Adrenal gland (tissue), 12 donors: ENCODE measurements around the gene DDX31. TPM values are rescaled to one million over a fixed set of nuclear protein-coding genes. Genes with fewer than 3 reads are reported as not detected.
A peak's percentile ranks its signal among the peaks of the same experiment; 100 is the strongest.

Experiments used
- DNase-seq, 7 donors: peaks; one replicate each; pipeline ENCODE4 v3.0.0-alpha.2; 2019 to 2020
- H3K27ac ChIP-seq, 5 donors: fragments of 200-600 bp; sonication (generic) in 4 of 5; 1 replicate in 3 of 5; 2 replicates in 2 of 5; pipeline versions ENCODE4 v1.5.1 to v1.8.0; 2016 to 2020; ENCODE audit warnings: mild to moderate bottlenecking in 1 of 5
- H3K27me3 ChIP-seq: fragments of 200-600 bp; 2 replicates; pipeline ENCODE4 v1.8.0; 2021
- H3K36me3 ChIP-seq, 2 donors: fragments of 200-600 bp; replicated peaks in 1 of 2; 1 replicate in 1 of 2; 2 replicates in 1 of 2; pipeline versions ENCODE4 v1.5.1 to v1.8.0; 2018 to 2022
- H3K4me1 ChIP-seq, 2 donors: fragments of 200-600 bp; replicated peaks in 1 of 2; 1 replicate in 1 of 2; 2 replicates in 1 of 2; pipeline versions ENCODE4 v1.5.1 to v1.8.0; 2018 to 2021
- H3K4me3 ChIP-seq, 4 donors: fragments of 200-600 bp; sonication (generic) in 3 of 4; one replicate each; pipeline ENCODE4 v1.5.1; 2016 to 2018
- H3K9me3 ChIP-seq, 3 donors: fragments of 200-600 bp; sonication (generic) in 1 of 3; replicated peaks in 1 of 3; 1 replicate in 2 of 3; 2 replicates in 1 of 3; pipeline versions ENCODE4 v1.5.1 to v1.8.0; 2016 to 2021
- POLR2A ChIP-seq, 2 donors: fragments of 450-650 bp; IDR thresholded peaks; one replicate each; pipeline ENCODE4 v1.6.1; 2017; ENCODE audit warnings: antibody characterized with exemption in 2 of 2, mild to moderate bottlenecking in 2 of 2, moderate library complexity in 1 of 2
- WGBS, 4 donors: extraction: QIAGEN DNeasy Blood & Tissue Kit in 2 of 4; methylation state at CpG; one replicate each; pipeline versions ENCODE4 v1.1.5 to v1.1.7; 2013 to 2017; 5-methylcytosine and 5-hydroxymethylcytosine counted together
- intact Hi-C, 2 donors: fragments of 100-400 bp; cut with DNase I; formaldehyde crosslinking; loops; one replicate each; pipeline versions ENCODE4 v1.14.1 to v1.15.0; 2022 to 2023
- polyA plus RNA-seq, 3 donors: library from polyadenylated mRNA; stranded (reverse); fragments of 200-250 nt in 2 of 3; fragments of 350-450 nt in 1 of 3; fragmentation: Illumina TruSeq in 1 of 3; extraction: RNeasy Lipid Tissue Mini Kit (QIAGEN cat#74804) in 1 of 3; gene quantifications; one replicate each; pipeline ENCODE4 v1.2.3, GENCODE V29; 2013 to 2014
- total RNA-seq, 9 donors: library from RNA; depleted of rRNA in 4 of 9; stranded (reverse); fragments of >200 nt in 4 of 9; fragments of 120-200 nt in 1 of 9; fragmentation: NEBNext Ultra II Directional in 1 of 9; extraction: Animal tissue kit (Norgen Biotek cat#: 25700) in 1 of 9; gene quantifications; one replicate each; pipeline versions ENCODE4 v1.1.0 to v1.2.4, GENCODE V29; 2013 to 2023
- TF ChIP-seq, protein P1 (sequence below), 6 experiments: fragments of 450-650 bp in 4 of 6; fragments of 200-600 bp in 2 of 6; sonication (generic) in 1 of 6; IDR thresholded peaks; 1 replicate in 5 of 6; 2 replicates in 1 of 6; pipeline versions ENCODE4 v1.5.1 to v1.8.0; 2016 to 2021; ENCODE audit warnings: antibody characterized with exemption in 6 of 6, mild to moderate bottlenecking in 2 of 6, moderate library complexity in 1 of 6
- donor health status: healthy with polysubstance abuse.
- donor health status: Bipolar disorder and iron deficiency.
- donor health status: DM: yes; HTN: yes; CAD: no.
- donor health status: DM: no; HTN: no; CAD: no.
- donor health status: DM: no; HTN: no; CAD: no.
- donor health status: DM: yes; HTN: yes; CAD: no.

Gene DDX31
- total and polyA plus RNA-seq, 12 donors: 7.4 to 13.8 (median 9.7) TPM

GRCh38 chr9:132662152-132662945 lies 7.4 kb downstream of the DDX31 start:
- intact Hi-C loops: no loop called here
- H3K27ac ChIP-seq: no peak overlapping the region

GRCh38 chr9:132656299-132656698 lies 13.5 kb downstream of the DDX31 start:
- Histone ChIP-seq H3K27ac (no peak overlapping the region), H3K4me1 (no peaks in the 10 kb centered on the region), H3K9me3 (no peaks in the 10 kb centered on the region), H3K27me3 (no peaks in the 10 kb centered on the region), H3K36me3 (peaks cover 0 to 42% of the 10 kb centered on the region in 2 donors), H3K4me3 (no peak overlapping the region)
- intact Hi-C loops: no loop called here
- WGBS, 4 donors: 86 to 90% (median 88%) methylated on average over 7 of the region's 7 CpGs
- TF ChIP-seq, protein P1, sequence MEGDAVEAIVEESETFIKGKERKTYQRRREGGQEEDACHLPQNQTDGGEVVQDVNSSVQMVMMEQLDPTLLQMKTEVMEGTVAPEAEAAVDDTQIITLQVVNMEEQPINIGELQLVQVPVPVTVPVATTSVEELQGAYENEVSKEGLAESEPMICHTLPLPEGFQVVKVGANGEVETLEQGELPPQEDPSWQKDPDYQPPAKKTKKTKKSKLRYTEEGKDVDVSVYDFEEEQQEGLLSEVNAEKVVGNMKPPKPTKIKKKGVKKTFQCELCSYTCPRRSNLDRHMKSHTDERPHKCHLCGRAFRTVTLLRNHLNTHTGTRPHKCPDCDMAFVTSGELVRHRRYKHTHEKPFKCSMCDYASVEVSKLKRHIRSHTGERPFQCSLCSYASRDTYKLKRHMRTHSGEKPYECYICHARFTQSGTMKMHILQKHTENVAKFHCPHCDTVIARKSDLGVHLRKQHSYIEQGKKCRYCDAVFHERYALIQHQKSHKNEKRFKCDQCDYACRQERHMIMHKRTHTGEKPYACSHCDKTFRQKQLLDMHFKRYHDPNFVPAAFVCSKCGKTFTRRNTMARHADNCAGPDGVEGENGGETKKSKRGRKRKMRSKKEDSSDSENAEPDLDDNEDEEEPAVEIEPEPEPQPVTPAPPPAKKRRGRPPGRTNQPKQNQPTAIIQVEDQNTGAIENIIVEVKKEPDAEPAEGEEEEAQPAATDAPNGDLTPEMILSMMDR (IDR thresholded peaks at IDR 0.05): no peak
- TF ChIP-seq POLR2A (IDR thresholded peaks at IDR 0.05): no peak
- DNase-seq: no peak

More at GRCh38 chr9:132662152-132662945, 7.4 kb downstream of the DDX31 start:
- Histone ChIP-seq H3K4me3 (no peak overlapping the region), H3K9me3 (no peaks in the 10 kb centered on the region), H3K4me1 (no peaks in the 10 kb centered on the region), H3K36me3 (peaks cover 0 to 40% of the 10 kb centered on the region in 2 donors), H3K27me3 (no peaks in the 10 kb centered on the region)
- TF ChIP-seq POLR2A (IDR thresholded peaks at IDR 0.05): no peak
- TF ChIP-seq, protein P1 (IDR thresholded peaks at IDR 0.05): no peak
- WGBS, 4 donors: 81 to 87% (median 84%) methylated on average over 12 of the region's 12 CpGs
- DNase-seq: no peak

DNA sequence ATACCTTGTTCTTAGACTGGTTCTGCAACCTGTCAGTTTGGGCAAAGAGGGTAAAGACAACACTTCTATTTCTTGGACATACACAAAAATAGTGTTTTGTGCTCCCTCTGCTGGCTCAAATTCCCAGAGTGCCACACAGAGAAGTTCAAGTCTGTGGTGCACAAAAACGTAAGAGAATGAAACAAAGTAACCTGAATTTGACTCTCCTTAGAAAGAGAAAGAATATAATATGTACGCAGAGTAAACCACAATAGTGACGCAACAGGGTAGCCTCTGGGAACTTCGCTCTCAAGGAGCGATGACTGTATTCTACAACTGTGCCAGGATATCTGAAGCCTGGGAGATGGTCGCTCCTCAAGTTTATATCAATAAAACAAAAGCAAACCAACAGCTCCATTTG lies 18.5 kb downstream of the DDX31 start:
- Histone ChIP-seq H3K4me3 (no peak overlapping the region), H3K27me3 (no peaks in the 10 kb centered on the region), H3K36me3 (peaks cover 0 to 43% of the 10 kb centered on the region in 2 donors), H3K4me1 (no peaks in the 10 kb centered on the region), H3K27ac (no peak overlapping the region), H3K9me3 (no peaks in the 10 kb centered on the region)
- 63 to 90% (median 79%) methylated on average over 6 of the region's 6 CpGs for WGBS, 4 donors
- intact Hi-C loops: no loop called here
- peak in 1 of 7 donors; percentile 11 for DNase-seq
- TF ChIP-seq, protein P1 (IDR thresholded peaks at IDR 0.05): peak in 1 of 6 experiments; percentile 26
- no peak for TF ChIP-seq POLR2A (IDR thresholded peaks at IDR 0.05)

- intact Hi-C loops: no loop called here
- no peak for DNase-seq
- 77 to 90% (median 86%) methylated on average over 3 of the region's 3 CpGs for WGBS, 4 donors
- Histone ChIP-seq H3K9me3 (no peaks in the 10 kb centered on the region), H3K4me1 (no peaks in the 10 kb centered on the region), H3K27me3 (no peaks in the 10 kb centered on the region), H3K36me3 (peaks cover 0 to 66% of the 10 kb centered on the region in 2 donors), H3K4me3 (no peak overlapping the region), H3K27ac (no peak overlapping the region)
- TF ChIP-seq, protein P1 (IDR thresholded peaks at IDR 0.05): no peak
- no peak for TF ChIP-seq POLR2A (IDR thresholded peaks at IDR 0.05)
Observed at GRCh38 chr9:132648685-132649084, 21.1 kb downstream of the DDX31 start.
